ENCODE data around the gene ATP11A.

DNA sequence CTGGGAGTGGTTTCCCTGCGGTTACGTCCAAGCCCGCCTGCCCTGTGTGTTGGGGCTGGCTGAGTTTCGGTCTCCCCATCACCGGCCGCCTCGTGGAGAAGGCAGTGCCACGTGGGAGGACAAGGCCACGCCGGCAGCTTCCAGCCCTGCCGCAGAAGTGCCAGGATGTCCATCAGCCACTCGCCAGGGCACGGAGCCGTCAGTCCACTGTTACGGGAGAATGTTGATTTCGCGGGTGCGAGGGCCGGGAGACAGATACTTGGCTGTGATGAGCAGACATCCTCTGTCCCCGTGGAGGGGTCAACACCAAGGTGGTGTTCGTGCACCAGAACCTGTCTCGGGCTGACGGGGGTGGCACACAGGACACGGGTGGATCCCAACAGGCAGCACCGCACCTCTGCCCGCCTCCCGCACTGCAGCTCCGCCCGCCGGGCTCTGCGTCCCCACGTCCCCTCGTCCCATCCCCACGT is 192.8 kb downstream of the ATP11A start:
- TF ChIP-seq POLR2A (IDR thresholded peaks at IDR 0.05): no peak
- TF ChIP-seq, protein P1, sequence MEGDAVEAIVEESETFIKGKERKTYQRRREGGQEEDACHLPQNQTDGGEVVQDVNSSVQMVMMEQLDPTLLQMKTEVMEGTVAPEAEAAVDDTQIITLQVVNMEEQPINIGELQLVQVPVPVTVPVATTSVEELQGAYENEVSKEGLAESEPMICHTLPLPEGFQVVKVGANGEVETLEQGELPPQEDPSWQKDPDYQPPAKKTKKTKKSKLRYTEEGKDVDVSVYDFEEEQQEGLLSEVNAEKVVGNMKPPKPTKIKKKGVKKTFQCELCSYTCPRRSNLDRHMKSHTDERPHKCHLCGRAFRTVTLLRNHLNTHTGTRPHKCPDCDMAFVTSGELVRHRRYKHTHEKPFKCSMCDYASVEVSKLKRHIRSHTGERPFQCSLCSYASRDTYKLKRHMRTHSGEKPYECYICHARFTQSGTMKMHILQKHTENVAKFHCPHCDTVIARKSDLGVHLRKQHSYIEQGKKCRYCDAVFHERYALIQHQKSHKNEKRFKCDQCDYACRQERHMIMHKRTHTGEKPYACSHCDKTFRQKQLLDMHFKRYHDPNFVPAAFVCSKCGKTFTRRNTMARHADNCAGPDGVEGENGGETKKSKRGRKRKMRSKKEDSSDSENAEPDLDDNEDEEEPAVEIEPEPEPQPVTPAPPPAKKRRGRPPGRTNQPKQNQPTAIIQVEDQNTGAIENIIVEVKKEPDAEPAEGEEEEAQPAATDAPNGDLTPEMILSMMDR (IDR thresholded peaks at IDR 0.05): no peak
